ENCODE measurements around the gene LRP2. TPM values are rescaled to one million over a fixed set of nuclear protein-coding genes. Genes with fewer than 3 reads are reported as not detected.
"Not testable (repeated sequence)": the region's sequence is repeated elsewhere in the genome, so short reads cannot be mapped to it uniquely, and the experiment has no call there.

Gene LRP2
- total RNA-seq (2014; rRNA removed): not detected in 2 replicates
- not detected for polyA plus RNA-seq (2012)

DNA sequence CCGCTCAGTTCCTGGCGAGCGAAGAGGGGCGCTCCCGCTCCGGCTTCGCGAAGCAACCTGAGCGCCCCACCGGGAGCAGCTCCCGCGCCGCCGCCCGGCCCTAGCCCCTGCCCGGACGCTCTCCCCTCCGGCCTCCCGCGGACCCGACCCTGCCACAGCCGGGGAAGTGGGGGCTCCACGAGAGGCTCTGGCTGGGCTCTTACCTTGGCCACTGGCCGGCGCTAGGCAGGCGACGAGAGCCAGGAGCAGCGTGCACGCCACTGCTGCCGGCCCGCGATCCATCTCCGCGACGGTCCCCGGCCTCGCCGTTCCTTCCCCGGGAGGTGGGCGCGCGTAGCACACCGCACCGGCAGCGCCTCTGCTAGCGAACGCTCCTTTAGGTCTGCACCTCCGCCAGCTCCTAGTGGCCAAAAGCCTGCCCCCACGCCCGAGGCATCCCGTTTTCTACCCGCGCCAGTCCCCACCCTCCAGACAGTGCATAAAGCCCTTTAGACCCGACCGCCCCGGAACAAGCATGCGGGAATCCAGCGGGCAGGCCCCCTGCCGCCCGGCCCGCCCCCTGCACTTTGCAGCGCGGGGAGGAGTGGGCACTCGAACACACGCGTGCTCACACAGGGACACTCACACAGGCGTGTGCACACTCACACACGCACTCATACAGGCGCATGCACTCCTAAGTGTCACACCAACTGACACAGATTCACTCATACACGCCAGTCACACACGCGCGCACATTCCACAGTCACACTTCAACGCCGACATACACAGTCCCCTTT lies at the start of gene LRP2:
Gene LRP2, minus strand, starts transcription at position 417 of the 776 bp plus-strand sequence. Its CDS starts 135 bp downstream, at position 282.
- DNase-seq (ENCODE audit: low read depth): no peak

DNA sequence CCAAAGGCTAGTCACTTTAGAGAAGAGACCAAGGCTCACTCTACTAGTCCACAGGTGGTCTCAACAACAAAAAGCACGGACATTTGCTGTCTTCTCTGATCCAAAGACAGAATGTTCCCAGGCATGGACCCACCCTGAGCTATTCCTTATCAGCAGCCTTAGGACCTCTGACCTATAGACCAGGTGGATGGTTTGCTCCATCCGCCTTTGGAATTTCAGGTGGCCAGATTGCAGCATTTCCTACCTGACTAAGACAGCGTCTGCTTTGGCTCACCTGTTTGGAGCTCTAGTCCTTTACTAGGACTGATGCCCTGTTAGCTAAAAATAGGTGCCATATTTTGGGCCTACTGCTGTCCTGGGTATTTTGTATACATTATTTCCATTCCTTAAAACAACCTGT lies 44.6 kb upstream of the LRP2 start:
- no peak for DNase-seq (ENCODE audit: low read depth)

- DNase-seq (ENCODE audit: low read depth): not testable (repeated sequence)
Measured at GRCh38 chr2:169399491-169399890, 37.2 kb upstream of the LRP2 start.

DNA sequence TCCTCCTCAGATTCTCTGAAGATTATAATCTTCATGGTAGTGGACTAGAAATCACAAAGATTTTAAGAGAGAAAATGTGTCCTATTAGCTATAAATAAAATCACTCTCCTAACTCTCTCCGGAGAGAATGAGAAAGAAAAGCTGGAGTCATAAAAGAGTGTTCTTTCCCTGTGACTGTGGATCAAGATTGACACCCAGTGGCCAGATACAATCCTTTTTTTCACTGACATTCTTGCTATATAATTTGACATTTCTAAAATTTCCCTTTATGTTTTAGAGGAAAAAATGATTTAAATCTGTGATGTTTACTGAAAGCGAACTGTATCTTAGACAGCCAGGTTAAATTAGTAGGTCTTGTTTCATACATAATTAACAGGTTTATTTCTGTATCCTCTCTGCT lies 35.4 kb upstream of the LRP2 start:
- peak; percentile 5 for DNase-seq (ENCODE audit: low read depth)

DNA sequence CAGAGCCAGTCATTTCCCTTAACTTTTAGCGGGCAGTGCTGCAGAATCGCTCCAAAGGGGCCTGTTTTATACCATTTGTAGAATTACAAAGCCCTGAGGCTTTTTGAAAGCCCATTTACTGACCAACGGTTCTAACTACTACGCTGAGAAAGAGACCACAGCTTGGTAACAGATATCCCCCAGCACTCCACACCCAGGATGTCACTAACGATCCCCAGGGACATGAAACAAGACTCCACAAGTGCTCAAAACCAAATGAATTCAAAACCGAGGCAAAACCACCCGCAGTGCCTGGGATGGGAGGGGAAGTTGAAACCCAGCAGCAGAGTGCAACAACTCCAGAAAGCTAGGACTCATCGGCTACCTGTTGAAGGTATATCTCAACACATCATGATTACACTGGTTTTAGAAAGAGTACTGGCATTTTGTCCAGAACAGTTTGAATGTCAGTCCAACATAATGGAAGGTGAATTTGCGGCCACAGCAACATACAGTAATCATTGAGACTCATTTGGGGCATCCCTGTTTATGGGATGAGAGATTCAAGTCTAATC lies 33.6 kb upstream of the LRP2 start:
- DNase-seq (ENCODE audit: low read depth): peak; percentile 7

DNA sequence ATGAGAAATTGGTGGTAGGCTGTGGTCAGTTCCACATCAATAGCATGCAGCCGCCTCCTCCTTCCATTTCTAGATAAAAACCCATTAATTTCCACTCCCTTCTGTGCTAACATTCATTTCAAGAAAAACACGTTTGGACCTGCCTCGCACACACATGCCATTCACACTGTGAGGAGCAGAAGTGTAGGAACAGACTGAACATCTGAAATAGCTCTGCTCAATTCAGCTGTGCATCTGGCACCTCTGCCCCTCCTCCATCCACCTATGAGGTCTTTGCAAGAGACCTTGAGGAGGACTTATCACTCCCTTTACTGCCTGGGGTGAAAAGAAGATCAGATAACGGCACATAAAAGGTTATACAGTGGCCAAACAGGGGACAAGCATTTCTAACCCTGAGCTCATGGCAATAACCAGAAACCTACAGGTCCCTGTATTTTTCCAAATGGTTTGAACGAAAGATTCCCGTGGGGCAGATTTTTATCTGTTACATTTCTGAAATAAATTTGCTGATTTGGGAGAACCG lies 30.8 kb upstream of the LRP2 start:
- no peak for DNase-seq (ENCODE audit: low read depth)

GRCh38 chr2:169391236-169391635 lies 28.9 kb upstream of the LRP2 start:
- DNase-seq (ENCODE audit: low read depth): no peak

GRCh38 chr2:169388161-169388560 lies 25.8 kb upstream of the LRP2 start:
- DNase-seq (ENCODE audit: low read depth): no peak

- DNase-seq (ENCODE audit: low read depth): no peak
Measured at GRCh38 chr2:169386722-169387121, 24.4 kb upstream of the LRP2 start.

GRCh38 chr2:169384816-169385215 lies 22.5 kb upstream of the LRP2 start:
- DNase-seq (ENCODE audit: low read depth): no peak

DNA sequence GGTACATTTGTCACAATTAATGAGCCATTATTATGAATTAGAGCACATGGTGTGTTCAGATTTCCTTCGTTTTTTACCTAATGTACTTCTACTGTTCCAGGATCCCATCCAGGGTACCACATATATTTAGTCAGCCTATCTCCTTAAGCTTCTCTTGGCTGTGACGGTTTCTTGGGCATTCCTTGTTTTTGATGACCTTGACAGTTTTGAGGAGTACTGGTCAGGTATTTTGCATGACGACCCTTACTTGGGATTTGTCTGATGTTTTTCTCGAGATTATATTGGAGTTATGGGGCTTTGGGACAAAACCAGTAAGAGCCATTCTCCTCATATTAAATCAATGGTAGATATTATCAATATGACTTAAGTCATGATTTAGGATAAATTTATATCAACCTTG lies 10.2 kb upstream of the LRP2 start:
- DNase-seq (ENCODE audit: low read depth): no peak

DNA sequence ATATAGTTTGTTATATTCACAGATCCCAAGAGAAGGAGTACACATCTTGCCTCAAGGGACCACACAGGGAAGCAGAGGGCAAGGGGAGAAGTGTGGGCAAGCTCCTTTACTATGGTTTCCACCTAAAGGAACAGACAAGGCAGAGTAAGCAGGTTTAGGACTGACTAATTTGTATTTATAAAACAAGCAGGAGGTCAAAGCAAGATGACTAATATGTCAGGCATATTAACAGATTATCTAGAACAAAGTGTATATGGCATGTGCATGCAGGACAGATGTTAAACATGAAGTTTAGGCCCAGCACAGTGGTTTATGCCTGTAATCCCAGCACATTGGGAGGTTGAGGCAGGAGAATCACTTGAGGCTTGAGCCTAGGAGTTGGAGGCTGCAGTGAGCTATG lies 3.7 kb upstream of the LRP2 start:
- peak; percentile 10 for DNase-seq (ENCODE audit: low read depth)

DNA sequence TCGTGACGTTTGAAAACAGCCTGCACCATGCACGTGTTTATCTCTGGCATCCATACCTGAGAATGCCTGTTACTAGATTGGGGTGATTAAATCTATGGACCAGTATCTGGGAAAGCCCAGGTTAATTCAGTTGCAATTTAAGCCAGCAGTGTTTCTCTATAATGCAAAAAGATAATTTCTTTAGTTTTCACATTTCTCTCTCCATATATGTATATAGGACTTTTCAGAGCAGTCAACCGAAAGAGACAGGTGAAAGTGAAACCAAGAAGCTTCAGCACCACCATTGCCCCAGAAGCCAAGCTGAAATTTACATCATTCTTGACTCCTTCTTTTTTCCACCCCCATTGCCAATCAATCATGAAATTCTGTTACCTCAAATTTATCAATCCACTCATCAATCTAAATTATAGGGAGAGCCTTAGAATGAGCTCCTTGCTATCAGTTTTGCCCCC lies 2.7 kb upstream of the LRP2 start:
- no peak for DNase-seq (ENCODE audit: low read depth)

GRCh38 chr2:169363560-169364150 lies 1.3 kb upstream of the LRP2 start:
- DNase-seq (ENCODE audit: low read depth): no peak

GRCh38 chr2:169362894-169363559 lies 693 bp upstream of the LRP2 start:
- no peak for DNase-seq (ENCODE audit: low read depth)

DNA sequence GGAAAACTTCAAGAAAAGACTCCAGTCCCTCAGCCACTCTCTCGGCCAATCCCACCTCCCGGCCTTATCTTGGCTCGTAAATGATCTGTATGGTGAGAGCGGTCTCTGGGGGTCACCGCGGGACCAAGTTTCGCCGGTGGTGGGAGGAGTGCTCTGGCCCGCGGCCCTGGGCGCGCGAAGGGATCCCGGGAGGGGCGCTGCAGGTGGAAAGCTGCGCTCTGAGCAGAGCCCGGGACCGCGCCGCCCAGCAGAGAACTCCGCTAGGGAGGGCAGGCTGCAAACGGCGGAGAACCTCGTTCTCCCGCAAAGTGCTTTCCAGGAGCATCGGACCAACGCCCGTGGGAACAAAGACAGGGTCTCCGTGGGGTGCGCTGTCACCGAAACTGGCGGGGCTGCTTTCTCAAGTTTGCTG lies 622 bp downstream of the LRP2 start:
- DNase-seq (ENCODE audit: low read depth): no peak

GRCh38 chr2:169360984-169361705 lies 1.2 kb downstream of the LRP2 start:
- no peak for DNase-seq (ENCODE audit: low read depth)

- no peak for DNase-seq (ENCODE audit: low read depth)
Measured at GRCh38 chr2:169358016-169358415, 4.3 kb downstream of the LRP2 start.

GRCh38 chr2:169354244-169354643 lies 8.1 kb downstream of the LRP2 start:
- DNase-seq (ENCODE audit: low read depth): no peak

GRCh38 chr2:169351725-169352124 lies 10.6 kb downstream of the LRP2 start:
- DNase-seq (ENCODE audit: low read depth): no peak

DNA sequence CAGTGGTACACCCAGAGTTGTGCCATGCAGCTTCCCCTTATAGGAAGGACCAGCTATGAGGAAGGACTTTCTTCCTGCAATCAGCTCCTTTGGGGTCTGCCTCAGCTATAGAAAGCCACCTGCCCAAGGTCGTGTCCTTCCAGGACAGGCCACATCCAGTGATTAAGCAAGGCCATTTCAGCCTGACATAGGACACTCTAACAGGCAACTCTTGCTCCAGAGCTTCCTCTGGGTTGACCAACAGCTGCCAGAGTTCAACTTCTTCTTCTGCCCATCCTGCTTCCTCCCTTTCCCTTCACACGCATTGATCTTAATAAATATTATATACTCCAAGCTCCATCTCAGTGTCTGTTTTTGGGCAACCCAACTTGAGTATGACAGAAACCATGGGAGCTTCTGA lies 12.8 kb downstream of the LRP2 start:
- no peak for DNase-seq (ENCODE audit: low read depth)
